RWPE2 (cell line): ENCODE results near the gene RANBP3L.

Experiments used
- ATAC-seq: fragments of 200-7000 bp; cut with Tn5 transposase; 3 replicates; pipeline ENCODE4 v1.9.1; 2021; ENCODE audit warnings: low read depth
- DNase-seq: peaks from one replicate; pipeline ENCODE4 v3.0.0-alpha.2; 2020; ENCODE audit warnings: low spot score
- H3K27ac ChIP-seq: fragments of 450-650 bp; 2 replicates; pipeline ENCODE4 v1.5.1; 2017; ENCODE audit warnings: mild to moderate bottlenecking; ENCODE audit not compliant: poor library complexity, severe bottlenecking
- H3K27me3 ChIP-seq: fragments of 250-450 bp; sonication (Bioruptor Pico); 2 replicates; pipeline ENCODE4 v1.5.1; 2021; ENCODE audit warnings: mild to moderate bottlenecking, moderate library complexity; ENCODE audit not compliant: insufficient read depth, poor library complexity, severe bottlenecking
- H3K36me3 ChIP-seq: fragments of 250-450 bp; sonication (Bioruptor Pico); 2 replicates; pipeline ENCODE4 v1.5.1; 2020; ENCODE audit warnings: low read depth, mild to moderate bottlenecking, moderate library complexity
- H3K4me1 ChIP-seq: fragments of 250-450 bp; sonication (Bioruptor Pico); 2 replicates; pipeline ENCODE4 v1.5.1; 2021; ENCODE audit warnings: mild to moderate bottlenecking, moderate library complexity; ENCODE audit not compliant: insufficient read depth, poor library complexity, severe bottlenecking
- H3K4me3 ChIP-seq: fragments of 250-450 bp; sonication (Bioruptor Pico); 2 replicates; pipeline ENCODE4 v1.5.1; 2021; ENCODE audit warnings: mild to moderate bottlenecking, moderate library complexity; ENCODE audit not compliant: severe bottlenecking
- H3K9me3 ChIP-seq: fragments of 250-450 bp; sonication (Bioruptor Pico); 2 replicates; pipeline ENCODE4 v1.5.1; 2021; ENCODE audit warnings: mild to moderate bottlenecking, moderate library complexity; ENCODE audit not compliant: severe bottlenecking
- TF ChIP-seq, protein P1 (sequence below): fragments of 450-650 bp; IDR thresholded peaks from one replicate; pipeline ENCODE4 v1.5.1; 2017; ENCODE audit warnings: mild to moderate bottlenecking, moderate library complexity; ENCODE audit not compliant: poor library complexity, severe bottlenecking

The RANBP3L gene

DNA sequence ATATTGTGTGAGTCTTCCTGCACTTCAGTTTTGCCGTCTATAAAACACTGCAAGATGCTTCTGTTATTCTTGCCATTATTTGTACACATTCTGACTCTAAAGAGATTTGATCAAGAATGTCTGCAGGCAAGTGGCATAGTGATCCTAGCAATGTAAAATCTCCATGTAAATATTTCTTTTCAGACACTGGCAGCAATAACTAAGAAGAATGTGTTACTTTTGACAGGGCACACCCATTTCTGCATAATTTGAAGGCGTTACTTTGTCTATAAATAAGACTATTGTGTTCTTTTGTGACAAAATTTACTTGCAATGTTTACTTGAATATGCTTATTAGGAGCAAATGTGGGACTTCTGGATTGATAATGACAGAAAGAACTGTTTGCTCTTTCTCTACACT is 20.1 kb downstream of the RANBP3L start:
- Histone ChIP-seq H3K4me3 (no peak overlapping the region), H3K27ac (no peak overlapping the region), H3K36me3 (no peaks in the 10 kb centered on the region), H3K9me3 (no peaks in the 10 kb centered on the region), H3K4me1 (no peaks in the 10 kb centered on the region), H3K27me3 (no peaks in the 10 kb centered on the region)
- TF ChIP-seq, protein P1, sequence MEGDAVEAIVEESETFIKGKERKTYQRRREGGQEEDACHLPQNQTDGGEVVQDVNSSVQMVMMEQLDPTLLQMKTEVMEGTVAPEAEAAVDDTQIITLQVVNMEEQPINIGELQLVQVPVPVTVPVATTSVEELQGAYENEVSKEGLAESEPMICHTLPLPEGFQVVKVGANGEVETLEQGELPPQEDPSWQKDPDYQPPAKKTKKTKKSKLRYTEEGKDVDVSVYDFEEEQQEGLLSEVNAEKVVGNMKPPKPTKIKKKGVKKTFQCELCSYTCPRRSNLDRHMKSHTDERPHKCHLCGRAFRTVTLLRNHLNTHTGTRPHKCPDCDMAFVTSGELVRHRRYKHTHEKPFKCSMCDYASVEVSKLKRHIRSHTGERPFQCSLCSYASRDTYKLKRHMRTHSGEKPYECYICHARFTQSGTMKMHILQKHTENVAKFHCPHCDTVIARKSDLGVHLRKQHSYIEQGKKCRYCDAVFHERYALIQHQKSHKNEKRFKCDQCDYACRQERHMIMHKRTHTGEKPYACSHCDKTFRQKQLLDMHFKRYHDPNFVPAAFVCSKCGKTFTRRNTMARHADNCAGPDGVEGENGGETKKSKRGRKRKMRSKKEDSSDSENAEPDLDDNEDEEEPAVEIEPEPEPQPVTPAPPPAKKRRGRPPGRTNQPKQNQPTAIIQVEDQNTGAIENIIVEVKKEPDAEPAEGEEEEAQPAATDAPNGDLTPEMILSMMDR: no peak
- ATAC-seq (no peak), DNase-seq (no peak)

DNA sequence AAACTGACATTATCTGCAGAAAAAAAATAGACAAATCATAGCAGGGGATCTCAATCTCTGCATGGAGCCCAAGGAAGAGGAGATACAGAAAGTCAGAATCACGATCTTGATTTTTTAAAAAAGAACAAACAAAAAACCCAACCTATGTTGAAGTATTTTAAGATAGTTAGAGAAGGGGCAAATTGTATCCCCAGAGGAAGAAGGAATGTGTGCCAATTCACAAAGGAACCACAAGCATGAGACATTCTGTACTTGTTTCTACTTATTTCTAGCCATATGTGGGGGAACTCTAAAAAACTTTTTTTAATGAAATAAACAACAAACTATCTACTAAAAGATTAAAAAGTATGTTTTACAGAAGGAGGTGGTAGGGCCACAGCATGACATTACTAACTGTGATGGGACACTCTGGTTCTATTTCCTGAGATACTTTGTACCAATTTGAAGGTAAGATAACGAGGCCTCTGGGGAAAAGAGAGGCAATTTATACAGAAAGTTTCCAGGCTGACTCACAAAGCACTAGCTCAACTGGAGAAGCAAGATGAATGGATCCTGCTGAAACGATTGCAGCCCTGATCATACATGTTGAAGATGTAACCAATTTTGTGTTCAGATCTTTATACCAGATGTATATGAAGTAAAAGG is 22.5 kb downstream of the RANBP3L start:
- TF ChIP-seq, protein P1: no peak
- Histone ChIP-seq H3K36me3 (no peaks in the 10 kb centered on the region), H3K9me3 (no peaks in the 10 kb centered on the region), H3K4me1 (no peaks in the 10 kb centered on the region), H3K27me3 (no peaks in the 10 kb centered on the region), H3K4me3 (no peak overlapping the region), H3K27ac (no peak overlapping the region)
- ATAC-seq (no peak), DNase-seq (no peak)

DNA sequence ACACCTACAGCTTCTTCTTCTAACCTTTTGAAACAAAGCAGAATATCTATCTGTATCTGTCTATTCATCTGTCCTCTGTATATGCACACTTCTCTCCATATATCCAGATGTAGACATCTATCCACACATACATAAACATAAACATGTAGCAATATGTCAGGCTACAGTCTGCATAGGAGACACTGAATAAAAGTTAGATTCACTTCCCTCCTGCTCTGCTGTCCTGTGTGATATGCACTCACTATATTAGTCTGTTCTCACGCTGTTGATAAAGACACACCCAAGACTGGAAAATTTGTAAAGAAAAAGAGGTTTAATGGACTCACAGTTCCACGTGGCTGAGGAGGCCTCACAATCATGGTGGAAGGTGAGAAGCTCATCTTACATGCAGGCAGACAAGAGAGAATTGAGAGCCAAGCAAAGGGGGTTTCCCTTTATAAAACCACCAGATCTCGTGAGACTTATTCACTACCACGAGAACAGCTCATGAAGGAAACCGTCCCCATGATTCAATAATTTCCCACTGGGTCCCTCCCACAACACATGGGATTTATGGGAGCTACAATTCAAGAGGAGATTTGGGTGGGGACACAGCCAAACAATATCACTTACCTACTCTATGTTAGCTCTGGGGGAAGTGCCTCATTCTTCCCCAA is 24.1 kb downstream of the RANBP3L start:
- ATAC-seq: no peak
- Histone ChIP-seq H3K27ac (no peak overlapping the region), H3K4me3 (no peak overlapping the region), H3K27me3 (no peaks in the 10 kb centered on the region), H3K9me3 (no peaks in the 10 kb centered on the region), H3K36me3 (no peaks in the 10 kb centered on the region), H3K4me1 (no peaks in the 10 kb centered on the region)
- no peak for DNase-seq
- TF ChIP-seq, protein P1: no peak

DNA sequence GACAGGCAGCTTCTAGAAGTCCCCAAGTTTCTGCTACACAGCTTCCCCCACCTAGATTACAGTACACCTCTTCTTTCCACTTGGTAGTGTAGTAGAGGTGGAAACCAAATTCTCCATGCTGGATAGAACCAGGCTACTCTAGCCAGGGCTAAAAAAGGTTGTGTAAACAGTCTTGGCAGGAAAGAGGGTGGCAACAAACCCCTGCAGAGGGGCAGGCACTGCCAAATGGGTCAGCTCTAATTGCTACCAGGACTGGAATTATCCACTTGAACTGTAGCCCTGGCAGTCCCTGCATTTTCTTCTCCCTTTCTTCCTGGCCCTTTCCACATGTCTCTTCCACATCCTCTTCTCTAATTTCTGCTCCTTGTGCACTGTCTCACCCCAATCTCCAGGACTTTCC is 24.8 kb downstream of the RANBP3L start:
- Histone ChIP-seq H3K27me3 (no peaks in the 10 kb centered on the region), H3K36me3 (no peaks in the 10 kb centered on the region), H3K4me3 (no peak overlapping the region), H3K27ac (no peak overlapping the region), H3K4me1 (no peaks in the 10 kb centered on the region), H3K9me3 (no peaks in the 10 kb centered on the region)
- TF ChIP-seq, protein P1: no peak
- DNase-seq (no peak), ATAC-seq (no peak)
